Spleen (tissue), 11 donors: ENCODE measurements around the gene FAM181B. TPM values are rescaled to one million over a fixed set of nuclear protein-coding genes. Genes with fewer than 3 reads are reported as not detected.
A peak's percentile ranks its signal among the peaks of the same experiment; 100 is the strongest.

Source experiments
- DNase-seq: peaks from one replicate; pipeline ENCODE4 v3.0.0-alpha.2; 2020
- H3K27ac ChIP-seq, 8 donors: fragments of 200-600 bp; sonication (generic) in 7 of 8; 1 replicate in 4 of 8; 2 replicates in 4 of 8; pipeline versions ENCODE4 v1.5.0 to v1.8.0; 2016 to 2021; ENCODE audit warnings: inconsistent platforms in 4 of 8, mild to moderate bottlenecking in 4 of 8, moderate library complexity in 1 of 8
- H3K27me3 ChIP-seq, 7 donors: fragments of 200-600 bp; sonication (generic) in 6 of 7; replicated peaks in 1 of 7; 1 replicate in 4 of 7; 2 replicates in 3 of 7; pipeline versions ENCODE4 v1.5.0 to v1.8.0; 2016 to 2021; ENCODE audit warnings: inconsistent platforms in 3 of 7, mild to moderate bottlenecking in 1 of 7
- H3K36me3 ChIP-seq, 6 donors: fragments of 200-600 bp; sonication (generic) in 5 of 6; 1 replicate in 4 of 6; 2 replicates in 2 of 6; pipeline versions ENCODE4 v1.5.0 to v1.8.0; 2016 to 2021; ENCODE audit warnings: inconsistent platforms in 2 of 6
- H3K4me1 ChIP-seq, 6 donors: fragments of 200-600 bp; sonication (generic) in 5 of 6; 1 replicate in 3 of 6; 2 replicates in 3 of 6; pipeline versions ENCODE4 v1.5.0 to v1.8.0; 2016 to 2021; ENCODE audit warnings: inconsistent platforms in 3 of 6
- H3K4me3 ChIP-seq, 8 donors: fragments of 200-600 bp; sonication (generic) in 7 of 8; 1 replicate in 4 of 8; 2 replicates in 4 of 8; pipeline versions ENCODE4 v1.5.0 to v1.8.0; 2016 to 2021; ENCODE audit warnings: inconsistent platforms in 4 of 8, mild to moderate bottlenecking in 4 of 8, moderate library complexity in 2 of 8
- H3K9me3 ChIP-seq, 8 donors: fragments of 200-600 bp; sonication (generic) in 7 of 8; 1 replicate in 4 of 8; 2 replicates in 4 of 8; pipeline versions ENCODE4 v1.5.0 to v1.8.0; 2016 to 2021; ENCODE audit warnings: inconsistent platforms in 4 of 8
- POLR2A ChIP-seq, 3 donors: fragments of 450-650 bp; IDR thresholded peaks; one replicate each; pipeline ENCODE4 v1.5.1; 2017; ENCODE audit warnings: antibody characterized with exemption in 3 of 3, mild to moderate bottlenecking in 1 of 3
- POLR2AphosphoS5 ChIP-seq, 3 donors: sonication (generic); formaldehyde crosslinking; IDR thresholded peaks; one replicate each; pipeline ENCODE4 v1.5.1; 2017; ENCODE audit warnings: antibody characterized with exemption in 3 of 3
- WGBS, 5 donors: extraction: QIAGEN DNeasy Blood & Tissue Kit in 3 of 5; methylation state at CpG; one replicate each; pipeline versions ENCODE4 v1.1.5 to v1.1.7; 2013 to 2018; 5-methylcytosine and 5-hydroxymethylcytosine counted together
- intact Hi-C: fragments of 100-400 bp; cut with DNase I; formaldehyde crosslinking; loops from one replicate; pipeline ENCODE4 v1.15.0; 2023; ENCODE audit warnings: low total_unique reads
- polyA plus RNA-seq, 3 donors: library from polyadenylated mRNA; stranded (reverse); fragments of 200-250 nt; gene quantifications; one replicate each; pipeline ENCODE4 v1.2.1, GENCODE V29; 2013
- total RNA-seq, 7 donors: library from RNA; depleted of rRNA in 3 of 7; stranded (reverse); fragments of >200 nt in 3 of 7; fragmentation: NEBNext Ultra II Directional in 4 of 7; extraction: Animal tissue kit (Norgen Biotek cat#: 25700) in 4 of 7; gene quantifications; one replicate each; pipeline versions ENCODE4 v1.1.0 to v1.2.1, GENCODE V29; 2016 to 2021
- TF ChIP-seq, protein P1 (sequence below), 11 experiments: fragments of 200-600 bp in 7 of 11; fragments of 450-650 bp in 4 of 11; sonication (generic) in 4 of 11; IDR thresholded peaks in 8 of 11; conservative IDR thresholded peaks in 3 of 11; 1 replicate in 7 of 11; 2 replicates in 4 of 11; pipeline versions ENCODE4 v1.4.0 to v1.8.0; 2016 to 2021; ENCODE audit warnings: antibody characterized with exemption in 11 of 11, inconsistent platforms in 4 of 11, mild to moderate bottlenecking in 1 of 11
- donor health status: healthy with polysubstance abuse.
- donor health status: DM: no; HTN: no; CAD: no; lungs with moderate emphysema.
- donor health status: DM: no; HTN: no; CAD: no.
- donor health status: Bipolar disorder and iron deficiency.
- donor health status: healthy.
- donor health status: DM: no; HTN: no; CAD: no.
- donor health status: DM: yes; HTN: yes; CAD: no.

The FAM181B gene
- total and polyA plus RNA-seq, 10 donors = 0.07 to 0.22 (median 0.09) TPM; not detected in 5

DNA sequence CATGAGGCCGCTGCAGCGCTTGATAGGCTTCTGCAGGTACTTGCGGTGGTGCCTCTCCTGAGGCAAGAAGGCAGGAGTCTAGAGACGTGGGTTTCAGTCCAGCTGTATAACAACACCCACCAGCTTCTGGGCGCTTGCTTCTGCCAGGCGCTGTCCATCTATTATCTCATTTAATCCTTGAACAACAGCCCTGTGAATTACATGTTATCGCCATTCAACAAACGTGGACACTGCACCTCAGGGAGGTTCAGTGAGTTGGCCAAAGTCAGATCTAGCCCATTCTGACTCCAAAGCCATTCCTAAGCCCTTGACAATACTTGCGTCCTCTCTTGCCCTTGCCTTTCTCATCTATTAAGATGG is 436 bp upstream of the FAM181B start:
- Histone ChIP-seq H3K4me1 (peaks cover 4 to 26% (median 19%) of the 10 kb centered on the region in 6 donors), H3K36me3 (no peaks in the 10 kb centered on the region), H3K27me3 (peaks cover 7 to 80% (median 53%) of the 10 kb centered on the region in 7 donors), H3K4me3 (peak overlapping the region in 4 of 8 donors; percentile 35 to 75 (median 47)), H3K27ac (no peak overlapping the region), H3K9me3 (no peaks in the 10 kb centered on the region)
- 53 to 62% (median 57%) methylated on average over 9 of the region's 9 CpGs for WGBS, 5 donors
- TF ChIP-seq, protein P1, sequence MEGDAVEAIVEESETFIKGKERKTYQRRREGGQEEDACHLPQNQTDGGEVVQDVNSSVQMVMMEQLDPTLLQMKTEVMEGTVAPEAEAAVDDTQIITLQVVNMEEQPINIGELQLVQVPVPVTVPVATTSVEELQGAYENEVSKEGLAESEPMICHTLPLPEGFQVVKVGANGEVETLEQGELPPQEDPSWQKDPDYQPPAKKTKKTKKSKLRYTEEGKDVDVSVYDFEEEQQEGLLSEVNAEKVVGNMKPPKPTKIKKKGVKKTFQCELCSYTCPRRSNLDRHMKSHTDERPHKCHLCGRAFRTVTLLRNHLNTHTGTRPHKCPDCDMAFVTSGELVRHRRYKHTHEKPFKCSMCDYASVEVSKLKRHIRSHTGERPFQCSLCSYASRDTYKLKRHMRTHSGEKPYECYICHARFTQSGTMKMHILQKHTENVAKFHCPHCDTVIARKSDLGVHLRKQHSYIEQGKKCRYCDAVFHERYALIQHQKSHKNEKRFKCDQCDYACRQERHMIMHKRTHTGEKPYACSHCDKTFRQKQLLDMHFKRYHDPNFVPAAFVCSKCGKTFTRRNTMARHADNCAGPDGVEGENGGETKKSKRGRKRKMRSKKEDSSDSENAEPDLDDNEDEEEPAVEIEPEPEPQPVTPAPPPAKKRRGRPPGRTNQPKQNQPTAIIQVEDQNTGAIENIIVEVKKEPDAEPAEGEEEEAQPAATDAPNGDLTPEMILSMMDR (IDR thresholded peaks at IDR 0.05 in 8 of 11, conservative IDR thresholded peaks at IDR 0.05 in 3 of 11) = no peak
- TF ChIP-seq POLR2A (IDR thresholded peaks at IDR 0.05) = no peak
- no peak for DNase-seq
- intact Hi-C loops = no loop called here

DNA sequence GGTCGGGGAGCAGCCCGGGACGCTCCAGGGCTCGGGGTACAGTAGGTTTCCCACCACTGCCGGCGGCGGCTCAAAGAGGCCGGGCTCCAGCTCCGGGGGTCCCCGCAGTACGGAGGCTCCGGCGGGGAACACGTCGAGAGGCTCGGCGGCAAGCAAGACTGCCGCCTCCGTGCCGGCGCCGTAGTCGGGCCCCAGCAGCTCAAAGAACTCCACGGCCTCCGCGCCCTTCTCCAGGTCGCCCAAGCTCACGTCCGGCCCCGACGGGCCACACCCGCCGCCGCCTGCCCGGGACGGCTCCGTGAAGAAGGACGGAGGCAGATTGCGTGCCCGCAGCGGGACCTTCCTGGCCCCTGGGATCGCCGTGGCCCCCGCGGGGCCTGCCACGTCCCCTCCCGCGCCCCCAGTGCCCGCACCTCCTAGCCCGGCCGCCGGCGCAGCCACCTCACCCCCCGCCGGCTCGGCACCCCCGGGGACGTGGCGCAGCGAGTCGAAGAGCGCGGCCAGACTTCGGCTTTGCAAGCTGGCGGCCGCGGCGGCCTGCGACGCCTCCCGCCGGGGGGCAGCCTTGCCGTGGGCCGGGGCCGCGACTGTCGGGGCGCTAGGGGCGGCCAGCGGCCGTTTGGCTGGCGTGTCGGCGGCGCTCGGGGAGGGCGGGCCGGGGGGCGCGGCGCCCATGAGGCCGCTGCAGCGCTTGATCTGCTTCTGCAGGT is 775 bp downstream of the FAM181B start:
- TF ChIP-seq POLR2A (IDR thresholded peaks at IDR 0.05) = no peak
- no peak for TF ChIP-seq POLR2AphosphoS5 (IDR thresholded peaks at IDR 0.05)
- Histone ChIP-seq H3K9me3 (no peaks in the 10 kb centered on the region), H3K27me3 (peaks cover 7 to 87% (median 57%) of the 10 kb centered on the region in 7 donors), H3K4me3 (peak overlapping the region; percentile 35 to 75 (median 46)), H3K36me3 (no peaks in the 10 kb centered on the region), H3K4me1 (peaks cover 4 to 26% (median 19%) of the 10 kb centered on the region in 6 donors), H3K27ac (no peak overlapping the region)
- WGBS, 5 donors = 1 to 3% (median 2%) methylated on average over 30 to 93 of the region's 93 CpGs
- DNase-seq = peak; percentile 79
- intact Hi-C loops = no loop called here

DNA sequence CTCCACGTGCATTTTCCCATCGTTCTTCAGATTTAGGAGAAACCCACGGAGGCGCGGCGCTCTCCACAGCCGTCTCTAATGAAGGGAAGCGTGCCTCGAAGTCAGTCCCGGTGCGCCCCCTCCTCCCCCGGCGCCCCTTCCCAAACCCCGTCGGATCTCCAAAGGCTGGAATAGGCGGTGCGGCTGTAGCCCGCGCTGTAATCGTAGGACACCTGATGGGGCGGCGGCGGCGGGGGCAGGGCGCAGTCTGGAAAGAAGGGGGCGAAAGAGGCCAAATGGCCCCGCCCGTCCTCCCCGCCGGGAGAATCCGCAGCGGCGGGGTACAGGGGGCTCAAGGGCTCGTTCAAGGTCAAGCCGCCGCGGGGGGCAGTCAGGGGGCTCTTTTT is 1.3 kb downstream of the FAM181B start:
- intact Hi-C loops = no loop called here
- Histone ChIP-seq H3K27me3 (peaks cover 7 to 88% (median 57%) of the 10 kb centered on the region in 7 donors), H3K36me3 (no peaks in the 10 kb centered on the region), H3K4me1 (peaks cover 4 to 26% (median 19%) of the 10 kb centered on the region in 6 donors), H3K27ac (no peak overlapping the region), H3K4me3 (peak overlapping the region in 7 of 8 donors; percentile 35 to 75 (median 47)), H3K9me3 (no peaks in the 10 kb centered on the region)
- TF ChIP-seq POLR2A (IDR thresholded peaks at IDR 0.05) (no peak), POLR2AphosphoS5 (IDR thresholded peaks at IDR 0.05) (no peak)
- TF ChIP-seq, protein P1 (IDR thresholded peaks at IDR 0.05 in 8 of 11, conservative IDR thresholded peaks at IDR 0.05 in 3 of 11) = no peak
- no peak for DNase-seq
- WGBS, 5 donors = 4 to 11% (median 7%) methylated on average over 26 to 37 of the region's 37 CpGs

DNA sequence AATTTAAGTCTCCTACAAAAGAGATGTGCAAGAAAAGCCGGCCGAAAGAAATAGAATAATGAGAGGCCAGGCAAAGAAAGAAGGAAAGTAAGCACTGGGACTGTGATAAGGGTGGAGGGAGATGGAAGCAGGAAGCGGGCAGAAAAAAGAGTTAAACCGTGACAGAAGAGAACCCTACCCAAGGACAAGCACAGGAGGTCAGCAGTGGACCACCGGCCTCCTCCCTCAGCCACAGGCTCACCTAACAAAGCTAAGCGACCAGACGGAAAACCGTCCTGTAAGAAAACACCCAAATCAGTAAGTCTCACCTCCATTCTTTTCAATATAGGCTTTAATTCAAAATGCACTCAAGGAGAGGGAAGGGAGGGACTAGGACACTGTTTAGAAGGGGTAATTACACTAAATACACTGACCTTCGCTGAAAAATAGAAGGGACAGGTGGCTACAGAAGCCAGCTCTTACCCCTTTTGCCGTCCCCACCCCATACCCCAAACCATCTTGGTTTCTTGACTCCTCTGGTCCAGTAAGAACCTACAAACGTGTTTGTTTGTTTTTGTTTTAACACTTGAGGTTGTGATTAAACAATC is 1.9 kb downstream of the FAM181B start:
- H3K4me3 ChIP-seq = no peak overlapping the region
- H3K4me1 ChIP-seq = peaks cover 4 to 26% (median 19%) of the 10 kb centered on the region in 6 donors
- no peaks in the 10 kb centered on the region for H3K9me3 ChIP-seq
- WGBS, 5 donors = 20 to 31% (median 28%) methylated on average over 11 of the region's 11 CpGs
- no peak overlapping the region for H3K27ac ChIP-seq
- TF ChIP-seq POLR2AphosphoS5 (IDR thresholded peaks at IDR 0.05) (no peak), POLR2A (IDR thresholded peaks at IDR 0.05) (no peak)
- TF ChIP-seq, protein P1 (IDR thresholded peaks at IDR 0.05 in 8 of 11, conservative IDR thresholded peaks at IDR 0.05 in 3 of 11) = no peak
- DNase-seq = no peak
- no peaks in the 10 kb centered on the region for H3K36me3 ChIP-seq
- intact Hi-C loops = no loop called here
- peaks cover 7 to 90% (median 57%) of the 10 kb centered on the region in 7 donors for H3K27me3 ChIP-seq
